Epithelial cell of proximal tubule (primary cell): ENCODE measurements around the gene PTPRG. TPM values are rescaled to one million over a fixed set of nuclear protein-coding genes. Genes with fewer than 3 reads are reported as not detected.
A peak's percentile ranks its signal among the peaks of the same experiment; 100 is the strongest.

Experiments
- DNase-seq: peaks from one replicate; pipeline ENCODE4 v3.0.0-alpha.2; 2011; ENCODE audit warnings: low read depth
- H3K4me3 ChIP-seq: 2 replicates; pipeline ENCODE4 v1.5.1; 2011; ENCODE audit warnings: low read depth, mild to moderate bottlenecking, low read length
- total RNA-seq: library from RNA; depleted of rRNA; stranded (reverse); fragments of >200 nt; gene quantifications from 2 replicates; pipeline ENCODE4 v1.2.3, GENCODE V29; 2015
- TF ChIP-seq, protein P1 (sequence below): conservative IDR thresholded peaks from 2 replicates; pipeline ENCODE4 v1.5.1; 2012; ENCODE audit warnings: low read depth, mild to moderate bottlenecking, low read length

The PTPRG gene
- total RNA-seq, 1 donor from 2014 or later: 13.5 TPM

- TF ChIP-seq, protein P1, sequence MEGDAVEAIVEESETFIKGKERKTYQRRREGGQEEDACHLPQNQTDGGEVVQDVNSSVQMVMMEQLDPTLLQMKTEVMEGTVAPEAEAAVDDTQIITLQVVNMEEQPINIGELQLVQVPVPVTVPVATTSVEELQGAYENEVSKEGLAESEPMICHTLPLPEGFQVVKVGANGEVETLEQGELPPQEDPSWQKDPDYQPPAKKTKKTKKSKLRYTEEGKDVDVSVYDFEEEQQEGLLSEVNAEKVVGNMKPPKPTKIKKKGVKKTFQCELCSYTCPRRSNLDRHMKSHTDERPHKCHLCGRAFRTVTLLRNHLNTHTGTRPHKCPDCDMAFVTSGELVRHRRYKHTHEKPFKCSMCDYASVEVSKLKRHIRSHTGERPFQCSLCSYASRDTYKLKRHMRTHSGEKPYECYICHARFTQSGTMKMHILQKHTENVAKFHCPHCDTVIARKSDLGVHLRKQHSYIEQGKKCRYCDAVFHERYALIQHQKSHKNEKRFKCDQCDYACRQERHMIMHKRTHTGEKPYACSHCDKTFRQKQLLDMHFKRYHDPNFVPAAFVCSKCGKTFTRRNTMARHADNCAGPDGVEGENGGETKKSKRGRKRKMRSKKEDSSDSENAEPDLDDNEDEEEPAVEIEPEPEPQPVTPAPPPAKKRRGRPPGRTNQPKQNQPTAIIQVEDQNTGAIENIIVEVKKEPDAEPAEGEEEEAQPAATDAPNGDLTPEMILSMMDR: peak; percentile 45
- DNase-seq: peak; percentile 46
- H3K4me3 ChIP-seq: no peak overlapping the region
Measured at GRCh38 chr3:61877359-61878138, 316.2 kb downstream of the PTPRG start.

GRCh38 chr3:61882253-61882652, 320.9 kb downstream of the PTPRG start:
- DNase-seq: no peak
- TF ChIP-seq, protein P1: no peak

DNA sequence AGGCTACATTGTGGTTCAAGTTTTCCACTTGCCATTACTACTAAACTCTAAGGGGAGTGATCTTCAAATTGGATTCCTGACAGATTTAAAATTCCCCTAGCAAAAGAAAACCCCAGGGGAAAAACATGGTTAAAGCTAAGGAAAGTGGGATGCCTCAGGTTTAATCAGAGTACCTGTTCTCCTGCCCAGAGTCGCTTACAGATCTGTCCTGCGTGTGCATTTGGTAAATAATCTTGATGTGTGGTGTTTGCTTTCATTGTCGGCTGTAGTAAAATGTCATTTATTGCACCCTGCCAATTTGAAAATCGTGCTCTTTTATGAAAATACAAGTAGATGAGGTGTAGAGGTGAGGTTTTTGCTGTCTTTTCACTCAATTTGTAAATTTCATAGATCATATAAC, 323.4 kb downstream of the PTPRG start:
- TF ChIP-seq, protein P1: no peak

More at GRCh38 chr3:61882253-61882652, 320.9 kb downstream of the PTPRG start:
- no peak overlapping the region for H3K4me3 ChIP-seq

GRCh38 chr3:61885414-61885813, 324.0 kb downstream of the PTPRG start:
- TF ChIP-seq, protein P1: no peak
- no peak overlapping the region for H3K4me3 ChIP-seq
- no peak for DNase-seq

More for the DNA sequence above, 323.4 kb downstream of the PTPRG start:
- H3K4me3 ChIP-seq: no peak overlapping the region
- DNase-seq: no peak

DNA sequence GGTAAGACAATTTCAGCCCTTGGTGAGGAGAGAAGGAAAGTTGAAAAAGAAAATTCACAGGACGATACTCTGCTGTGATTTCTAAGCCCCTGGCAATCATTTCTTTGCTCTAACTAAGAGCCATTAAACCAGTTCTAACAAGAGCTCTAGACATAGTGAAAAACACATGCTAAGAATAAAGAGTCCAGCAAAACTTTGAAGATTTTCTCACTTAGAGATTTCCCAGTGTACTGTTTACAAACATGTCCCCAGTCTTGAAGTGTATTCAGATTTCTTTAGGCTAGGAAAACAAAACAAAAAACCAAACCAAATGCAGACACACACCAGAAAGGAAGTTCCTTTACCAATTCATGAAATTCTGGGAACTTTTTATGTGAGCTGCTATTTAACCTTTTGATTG, 325.8 kb downstream of the PTPRG start:
- TF ChIP-seq, protein P1: no peak
- DNase-seq: no peak
- no peak overlapping the region for H3K4me3 ChIP-seq

GRCh38 chr3:61889259-61889658, 327.9 kb downstream of the PTPRG start:
- TF ChIP-seq, protein P1: no peak
- no peak overlapping the region for H3K4me3 ChIP-seq
- no peak for DNase-seq

DNA sequence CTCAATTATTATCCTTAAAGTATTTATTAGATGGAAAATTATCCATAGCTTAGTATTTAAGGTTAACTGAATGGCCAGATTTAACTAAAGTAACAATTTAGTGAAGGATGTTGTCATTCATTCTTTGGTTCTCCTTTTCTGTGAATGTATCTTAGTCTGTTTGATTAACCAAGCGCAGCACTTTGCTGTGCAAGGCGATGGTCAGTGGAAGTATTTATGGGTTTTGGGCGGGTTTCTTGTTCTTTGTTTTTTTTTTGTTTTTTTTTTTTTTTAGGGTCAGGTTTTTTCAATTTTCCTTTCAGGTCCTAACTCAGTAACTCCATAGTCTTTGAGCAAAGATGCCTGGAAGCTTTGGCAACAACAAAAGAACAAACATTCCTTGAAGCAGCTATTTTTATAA, 328.8 kb downstream of the PTPRG start:
- TF ChIP-seq, protein P1: no peak
- no peak overlapping the region for H3K4me3 ChIP-seq
- DNase-seq: no peak
